Natural killer cell (primary cell): Measurements from ENCODE around the gene ATG10. TPM values are rescaled to one million over a fixed set of nuclear protein-coding genes. Genes with fewer than 3 reads are reported as not detected.

Source experiments
- ATAC-seq, 3 donors: fragments of 150-1000 bp in 2 of 3; fragments of 200-7000 bp in 1 of 3; cut with Tn5 transposase; 1 replicate in 1 of 3; 2 replicates in 2 of 3; pipeline ENCODE4 v1.10.0; 2021; ENCODE audit warnings: mild to moderate bottlenecking in 2 of 3, moderate library complexity in 2 of 3
- DNase-seq, 2 donors: peaks; one replicate each; pipeline versions ENCODE4 v3.0.0 to v3.0.0-alpha.2; 2013 to 2021; ENCODE audit warnings: mixed read lengths in 1 of 2
- H3K27ac ChIP-seq: one replicate; pipeline ENCODE4 v1.5.1; 2013; ENCODE audit warnings: mild to moderate bottlenecking, low read length
- H3K27me3 ChIP-seq: one replicate; pipeline ENCODE4 v1.6.1; 2013; ENCODE audit warnings: low read length; ENCODE audit not compliant: control insufficient read depth, insufficient read depth
- H3K36me3 ChIP-seq: one replicate; pipeline ENCODE4 v1.6.1; 2013; ENCODE audit warnings: low read length; ENCODE audit not compliant: control insufficient read depth, insufficient read depth
- H3K4me1 ChIP-seq: one replicate; pipeline ENCODE4 v1.6.1; 2013; ENCODE audit warnings: low read length; ENCODE audit not compliant: control insufficient read depth, insufficient read depth
- H3K4me3 ChIP-seq: one replicate; pipeline ENCODE4 v1.5.1; 2013; ENCODE audit warnings: low read length
- H3K9me3 ChIP-seq: one replicate; pipeline ENCODE4 v1.6.1; 2013; ENCODE audit warnings: low read length; ENCODE audit not compliant: control insufficient read depth, insufficient read depth
- H3K27ac Mint-ChIP-seq, 2 donors: one replicate each; pipeline ENCODE4 v1.8.0; 2022; ENCODE audit warnings: mild to moderate bottlenecking in 2 of 2, mixed read lengths in 2 of 2, moderate library complexity in 1 of 2
- H3K27me3 Mint-ChIP-seq, 2 donors: one replicate each; pipeline ENCODE4 v1.8.0; 2022; ENCODE audit warnings: low read depth in 2 of 2, mixed read lengths in 2 of 2
- H3K36me3 Mint-ChIP-seq: one replicate; pipeline ENCODE4 v1.8.0; 2022; ENCODE audit warnings: mixed read lengths
- H3K4me1 Mint-ChIP-seq, 2 donors: one replicate each; pipeline ENCODE4 v1.8.0; 2022; ENCODE audit warnings: mixed read lengths in 2 of 2
- H3K4me3 Mint-ChIP-seq: one replicate; pipeline ENCODE4 v1.8.0; 2022; ENCODE audit warnings: mild to moderate bottlenecking, moderate library complexity, mixed read lengths
- H3K9me3 Mint-ChIP-seq, 2 donors: one replicate each; pipeline ENCODE4 v1.8.0; 2022; ENCODE audit warnings: mixed read lengths in 2 of 2
- WGBS: methylation state at CpG from one replicate; pipeline ENCODE4 v1.1.7; 2013; ENCODE audit warnings: missing lambda C conversion rate; ENCODE audit not compliant: insufficient coverage; 5-methylcytosine and 5-hydroxymethylcytosine counted together
- intact Hi-C: fragments of 100-400 bp; cut with micrococcal nuclease; formaldehyde crosslinking; loops from one replicate; pipeline ENCODE4 v1.14.2; 2022
- total RNA-seq, 4 donors: library from RNA; stranded (reverse); fragments of 120-200 nt in 1 of 4; gene quantifications; one replicate each; pipeline versions ENCODE4 v1.2.3 to v1.2.4, GENCODE V29; 2013 to 2022
- TF ChIP-seq, protein P1 (sequence below): fragments of 200-600 bp; IDR thresholded peaks from one replicate; pipeline ENCODE4 v1.8.0; 2022; ENCODE audit warnings: antibody characterized with exemption

Gene ATG10
- total RNA-seq, 3 donors from 2014 or later (not counting 1 experiment from before 2014, with no cell fraction given) = 9.0 to 11.5 (median 11.4) TPM

DNA sequence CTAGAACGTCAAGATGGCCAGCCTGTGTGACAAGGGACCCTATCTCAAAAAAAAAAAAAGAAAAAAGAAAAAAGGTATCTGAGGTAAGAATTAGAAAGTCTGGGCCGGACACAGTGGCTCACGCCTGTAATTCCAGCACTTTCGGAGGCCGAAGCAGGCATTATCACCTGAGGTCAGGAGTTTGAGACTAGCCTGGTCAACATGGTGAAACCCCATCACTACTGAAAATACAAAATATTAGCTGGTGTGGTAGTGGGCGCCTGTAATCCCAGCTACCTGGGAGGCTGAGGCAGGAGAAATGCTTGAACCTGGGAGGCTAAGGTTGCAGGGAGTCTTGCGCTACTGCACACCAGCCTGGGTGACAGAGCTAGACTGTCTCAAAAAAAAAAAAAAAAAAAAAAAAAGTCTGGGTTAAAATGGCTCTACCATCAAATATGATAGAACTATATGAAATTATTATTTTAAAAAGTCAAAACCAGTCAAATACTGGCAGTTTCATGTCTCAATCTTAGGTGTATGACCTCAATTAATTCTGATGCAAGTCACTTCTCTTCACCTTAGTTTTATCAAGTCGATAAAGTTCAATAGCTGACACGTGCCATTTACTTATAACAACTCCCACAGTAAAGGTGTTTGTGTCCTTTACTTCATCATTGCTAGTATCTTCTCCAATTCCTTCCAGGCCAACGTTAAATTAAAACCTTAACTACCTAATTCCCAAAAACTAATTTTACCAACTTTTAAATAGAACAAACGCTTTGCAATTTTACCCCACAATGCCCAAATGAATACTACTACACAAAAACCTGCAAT lies 305.2 kb downstream of the ATG10 start:
- Mint-ChIP-seq H3K9me3 (no peaks in the 10 kb centered on the region), H3K27me3 (no peaks in the 10 kb centered on the region), H3K4me1 (peaks cover 33% of the 10 kb centered on the region in 2 donors), H3K27ac (peak overlapping the region; percentile 95), H3K4me3 (peak overlapping the region; percentile 95), H3K36me3 (no peaks in the 10 kb centered on the region)
- 77% methylated on average over 11 of the region's 11 CpGs for WGBS
- H3K27me3 ChIP-seq = no peaks in the 10 kb centered on the region
- DNase-seq (no peak), ATAC-seq (no peak)
- peak overlapping the region; percentile 84 for H3K4me3 ChIP-seq
- no peaks in the 10 kb centered on the region for H3K9me3 ChIP-seq
- intact Hi-C loops = loop anchor here (10.0 kb wide), 1 partner anchor 798 kb away; the partner anchor contains the start of genes TMEM167A and XRCC4
- TF ChIP-seq, protein P1, sequence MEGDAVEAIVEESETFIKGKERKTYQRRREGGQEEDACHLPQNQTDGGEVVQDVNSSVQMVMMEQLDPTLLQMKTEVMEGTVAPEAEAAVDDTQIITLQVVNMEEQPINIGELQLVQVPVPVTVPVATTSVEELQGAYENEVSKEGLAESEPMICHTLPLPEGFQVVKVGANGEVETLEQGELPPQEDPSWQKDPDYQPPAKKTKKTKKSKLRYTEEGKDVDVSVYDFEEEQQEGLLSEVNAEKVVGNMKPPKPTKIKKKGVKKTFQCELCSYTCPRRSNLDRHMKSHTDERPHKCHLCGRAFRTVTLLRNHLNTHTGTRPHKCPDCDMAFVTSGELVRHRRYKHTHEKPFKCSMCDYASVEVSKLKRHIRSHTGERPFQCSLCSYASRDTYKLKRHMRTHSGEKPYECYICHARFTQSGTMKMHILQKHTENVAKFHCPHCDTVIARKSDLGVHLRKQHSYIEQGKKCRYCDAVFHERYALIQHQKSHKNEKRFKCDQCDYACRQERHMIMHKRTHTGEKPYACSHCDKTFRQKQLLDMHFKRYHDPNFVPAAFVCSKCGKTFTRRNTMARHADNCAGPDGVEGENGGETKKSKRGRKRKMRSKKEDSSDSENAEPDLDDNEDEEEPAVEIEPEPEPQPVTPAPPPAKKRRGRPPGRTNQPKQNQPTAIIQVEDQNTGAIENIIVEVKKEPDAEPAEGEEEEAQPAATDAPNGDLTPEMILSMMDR = no peak
- no peak overlapping the region for H3K27ac ChIP-seq
- H3K4me1 ChIP-seq = peaks cover 12% of the 10 kb centered on the region
- H3K36me3 ChIP-seq = peaks cover 23% of the 10 kb centered on the region

DNA sequence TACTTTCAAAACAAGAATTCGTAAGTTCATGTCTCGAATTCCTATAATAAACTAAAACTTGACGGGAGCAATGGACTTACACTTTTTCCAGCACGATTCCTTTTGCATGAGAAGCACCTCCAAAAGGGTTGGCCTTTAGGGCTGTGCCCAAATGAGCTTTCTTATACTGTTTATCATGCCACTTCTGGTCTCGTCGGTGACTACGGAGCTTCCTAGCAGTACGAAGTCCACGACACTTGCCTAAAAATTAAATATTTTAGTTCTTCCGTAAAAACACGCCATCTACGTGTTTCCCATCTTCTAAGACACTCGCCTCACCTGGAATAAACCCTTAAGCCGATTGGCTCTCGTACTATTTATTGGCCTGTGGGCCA lies 305.8 kb downstream of the ATG10 start:
- ATAC-seq (no peak), DNase-seq (no peak)
- H3K9me3 ChIP-seq = no peaks in the 10 kb centered on the region
- Mint-ChIP-seq H3K9me3 (no peaks in the 10 kb centered on the region), H3K4me3 (peak overlapping the region; percentile 95), H3K27me3 (no peaks in the 10 kb centered on the region), H3K4me1 (peaks cover 27 to 33% of the 10 kb centered on the region in 2 donors), H3K36me3 (no peaks in the 10 kb centered on the region), H3K27ac (peak overlapping the region; percentile 95)
- TF ChIP-seq, protein P1 = no peak
- H3K4me3 ChIP-seq = peak overlapping the region; percentile 84
- H3K27ac ChIP-seq = peak overlapping the region; percentile 73
- H3K4me1 ChIP-seq = peaks cover 12% of the 10 kb centered on the region
- 3% methylated on average over 15 of the region's 15 CpGs for WGBS
- intact Hi-C loops = loop anchor here (10.0 kb wide), 1 partner anchor 797 kb away; the partner anchor contains the start of genes TMEM167A and XRCC4
- no peaks in the 10 kb centered on the region for H3K27me3 ChIP-seq
- H3K36me3 ChIP-seq = peaks cover 23% of the 10 kb centered on the region

DNA sequence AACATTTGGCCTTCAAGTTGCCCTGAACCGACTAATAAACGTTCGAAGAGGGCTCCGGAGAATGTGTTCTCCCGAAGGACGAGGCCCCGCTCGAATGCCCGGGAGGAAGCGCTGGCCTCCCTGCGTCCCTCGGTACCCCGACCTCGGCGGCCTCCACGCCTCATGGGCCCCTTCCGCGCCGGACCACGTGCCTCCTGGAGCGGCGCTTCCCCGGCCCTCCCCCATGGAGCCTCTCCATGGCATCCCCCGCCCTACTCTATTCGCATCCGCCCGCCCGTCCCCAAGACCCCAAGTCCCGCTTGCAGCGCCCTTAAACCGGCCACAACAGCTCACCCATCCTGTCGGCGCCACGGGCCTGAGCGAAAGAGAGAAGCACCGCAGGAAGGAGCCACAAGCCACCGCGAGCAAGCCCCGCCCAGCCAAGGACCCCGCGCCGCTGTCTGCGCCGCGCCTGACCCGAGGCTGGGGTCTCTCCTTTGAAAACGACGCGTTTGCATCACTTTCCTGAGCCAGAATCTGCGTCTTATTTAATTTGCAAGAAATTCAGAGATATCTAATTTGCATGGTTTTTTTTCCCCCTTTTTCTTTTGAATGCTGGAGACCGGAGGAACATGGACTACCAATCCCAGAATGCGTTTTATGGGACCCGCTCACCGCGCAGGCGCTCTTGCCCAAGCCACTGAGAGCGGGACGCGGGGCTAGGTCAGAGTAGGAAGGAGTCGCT lies 306.3 kb downstream of the ATG10 start, which contains the start of gene RPS23:
TSS of gene RPS23 (minus strand) at position 368 of the 724 bp plus-strand sequence. CDS start at position 337, 31 bp downstream.
- Histone ChIP-seq H3K4me1 (peaks cover 12% of the 10 kb centered on the region), H3K4me3 (peak within 1 kb of the TSS; percentile 84), H3K9me3 (no peaks in the 10 kb centered on the region), H3K27me3 (no peaks in the 10 kb centered on the region), H3K36me3 (peaks cover 23% of the 10 kb centered on the region), H3K27ac (peak within 1 kb of the TSS; percentile 73)
- DNase-seq (peak; percentile 77 to 94), ATAC-seq (peak; percentile 92 to 97 (median 94))
- peak within 1 kb of the TSS; percentile 95 for H3K27ac Mint-ChIP-seq
- peaks cover 25 to 33% of the 10 kb centered on the region in 2 donors for H3K4me1 Mint-ChIP-seq
- no peaks in the 10 kb centered on the region for H3K9me3 Mint-ChIP-seq
- TF ChIP-seq, protein P1 = no peak
- WGBS = under 1% methylated on average over 60 of the region's 60 CpGs
- intact Hi-C loops = loop anchor here (10.0 kb wide), 1 partner anchor 797 kb away; the partner anchor contains the start of genes TMEM167A and XRCC4
- peak within 1 kb of the TSS; percentile 95 for H3K4me3 Mint-ChIP-seq
- H3K36me3 Mint-ChIP-seq = no peaks in the 10 kb centered on the region
- no peaks in the 10 kb centered on the region for H3K27me3 Mint-ChIP-seq
